Osteoblast (primary cell): ENCODE data around the gene NTN4. TPM values are rescaled to one million over a fixed set of nuclear protein-coding genes. Genes with fewer than 3 reads are reported as not detected.

Experiments
- DNase-seq: peaks from one replicate; pipeline ENCODE4 v3.0.0; 2011; ENCODE audit warnings: low spot score, mixed read lengths; ENCODE audit not compliant: insufficient read length; ENCODE audit errors: missing footprints
- H2AFZ ChIP-seq: 2 replicates; pipeline ENCODE4 v1.6.0; 2011; ENCODE audit warnings: mild to moderate bottlenecking, low read length
- H3K27ac ChIP-seq: 2 replicates; pipeline ENCODE4 v1.5.1; 2011; ENCODE audit warnings: mild to moderate bottlenecking, low read depth, low read length, moderate library complexity
- H3K27me3 ChIP-seq: 2 replicates; pipeline ENCODE4 v1.6.0; 2012; ENCODE audit warnings: mild to moderate bottlenecking, control low read depth, inconsistent platforms, low read length, moderate library complexity; ENCODE audit not compliant: insufficient read depth
- H3K36me3 ChIP-seq: 2 replicates; pipeline ENCODE4 v1.5.1; 2011; ENCODE audit warnings: mild to moderate bottlenecking, low read length, control low read depth, moderate library complexity; ENCODE audit not compliant: insufficient read depth
- H3K4me1 ChIP-seq: 2 replicates; pipeline ENCODE4 v1.5.1; 2011; ENCODE audit warnings: mild to moderate bottlenecking, low read length, control low read depth, moderate library complexity; ENCODE audit not compliant: insufficient read depth
- H3K4me2 ChIP-seq: 2 replicates; pipeline ENCODE4 v1.6.0; 2011; ENCODE audit warnings: mild to moderate bottlenecking, low read length; ENCODE audit not compliant: insufficient read depth
- H3K4me3 ChIP-seq: fragments of 200-600 bp; sonication (generic); 3 replicates; pipeline ENCODE4 v1.5.1; 2012; ENCODE audit warnings: mild to moderate bottlenecking, low read length, inconsistent platforms; ENCODE audit not compliant: insufficient read depth
- H3K79me2 ChIP-seq: 2 replicates; pipeline ENCODE4 v1.6.0; 2012; ENCODE audit warnings: mild to moderate bottlenecking, low read length, control low read depth, inconsistent platforms; ENCODE audit not compliant: insufficient read depth
- H3K9me3 ChIP-seq: 2 replicates; pipeline ENCODE4 v1.5.1; 2011; ENCODE audit warnings: low read depth, low read length, control low read depth
- H4K20me1 ChIP-seq: 2 replicates; pipeline ENCODE4 v1.6.0; 2012; ENCODE audit warnings: mild to moderate bottlenecking, low read length, control low read depth; ENCODE audit not compliant: insufficient read depth
- total RNA-seq: library from RNA; depleted of rRNA; stranded (reverse); fragments of >200 nt; gene quantifications from 2 replicates; pipeline ENCODE4 v1.2.3, GENCODE V29; 2012
- TF ChIP-seq, protein P1 (sequence below): IDR thresholded peaks from 2 replicates; pipeline ENCODE4 v1.5.1; 2011; ENCODE audit warnings: mild to moderate bottlenecking, low read depth, low read length, moderate library complexity; ENCODE audit errors: extremely low read depth

The NTN4 gene
- total RNA-seq, 1 donor, result 47.8 TPM

GRCh38 chr12:95723693-95724384, 66.7 kb downstream of the NTN4 start:
- no peaks in the 10 kb centered on the region for H3K9me3 ChIP-seq
- peak overlapping the region; percentile 15 for H3K27ac ChIP-seq
- TF ChIP-seq, protein P1, sequence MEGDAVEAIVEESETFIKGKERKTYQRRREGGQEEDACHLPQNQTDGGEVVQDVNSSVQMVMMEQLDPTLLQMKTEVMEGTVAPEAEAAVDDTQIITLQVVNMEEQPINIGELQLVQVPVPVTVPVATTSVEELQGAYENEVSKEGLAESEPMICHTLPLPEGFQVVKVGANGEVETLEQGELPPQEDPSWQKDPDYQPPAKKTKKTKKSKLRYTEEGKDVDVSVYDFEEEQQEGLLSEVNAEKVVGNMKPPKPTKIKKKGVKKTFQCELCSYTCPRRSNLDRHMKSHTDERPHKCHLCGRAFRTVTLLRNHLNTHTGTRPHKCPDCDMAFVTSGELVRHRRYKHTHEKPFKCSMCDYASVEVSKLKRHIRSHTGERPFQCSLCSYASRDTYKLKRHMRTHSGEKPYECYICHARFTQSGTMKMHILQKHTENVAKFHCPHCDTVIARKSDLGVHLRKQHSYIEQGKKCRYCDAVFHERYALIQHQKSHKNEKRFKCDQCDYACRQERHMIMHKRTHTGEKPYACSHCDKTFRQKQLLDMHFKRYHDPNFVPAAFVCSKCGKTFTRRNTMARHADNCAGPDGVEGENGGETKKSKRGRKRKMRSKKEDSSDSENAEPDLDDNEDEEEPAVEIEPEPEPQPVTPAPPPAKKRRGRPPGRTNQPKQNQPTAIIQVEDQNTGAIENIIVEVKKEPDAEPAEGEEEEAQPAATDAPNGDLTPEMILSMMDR, result no peak
- H3K27me3 ChIP-seq, result no peaks in the 10 kb centered on the region
- peaks cover 2% of the 10 kb centered on the region for H3K79me2 ChIP-seq
- peaks cover 7% of the 10 kb centered on the region for H3K4me1 ChIP-seq
- H3K4me3 ChIP-seq, result no peak overlapping the region
- H4K20me1 ChIP-seq, result no peaks in the 10 kb centered on the region
- no peak overlapping the region for H3K4me2 ChIP-seq
- no peak overlapping the region for H2AFZ ChIP-seq
- H3K36me3 ChIP-seq, result peaks cover 12% of the 10 kb centered on the region
- DNase-seq, result peak; percentile 18

DNA sequence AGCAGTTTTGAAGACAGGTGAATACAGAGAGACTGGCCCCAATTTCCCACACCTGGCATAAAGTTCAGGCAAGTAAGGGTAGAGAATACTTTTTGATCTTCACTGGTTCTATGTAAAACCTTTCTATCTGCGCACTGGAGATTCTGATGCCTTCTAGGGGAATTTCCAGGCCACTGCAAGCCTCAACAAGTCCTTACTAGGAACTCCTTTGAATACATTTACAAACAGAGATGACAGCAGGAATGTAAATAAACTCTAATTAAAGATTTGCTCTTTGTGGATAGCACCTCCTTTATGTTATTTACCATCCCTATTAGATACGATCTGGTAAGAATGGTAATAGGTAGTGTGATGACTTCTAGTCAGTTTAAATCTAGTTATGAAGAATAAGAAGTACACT, 69.2 kb downstream of the NTN4 start:
- no peak overlapping the region for H2AFZ ChIP-seq
- no peaks in the 10 kb centered on the region for H3K27me3 ChIP-seq
- no peaks in the 10 kb centered on the region for H4K20me1 ChIP-seq
- DNase-seq, result no peak
- no peak overlapping the region for H3K4me3 ChIP-seq
- no peak overlapping the region for H3K27ac ChIP-seq
- peaks cover 7% of the 10 kb centered on the region for H3K4me1 ChIP-seq
- TF ChIP-seq, protein P1, result peak; percentile 26
- no peak overlapping the region for H3K4me2 ChIP-seq
- H3K79me2 ChIP-seq, result peaks cover 2% of the 10 kb centered on the region
- peaks cover 4% of the 10 kb centered on the region for H3K36me3 ChIP-seq
- H3K9me3 ChIP-seq, result no peaks in the 10 kb centered on the region

DNA sequence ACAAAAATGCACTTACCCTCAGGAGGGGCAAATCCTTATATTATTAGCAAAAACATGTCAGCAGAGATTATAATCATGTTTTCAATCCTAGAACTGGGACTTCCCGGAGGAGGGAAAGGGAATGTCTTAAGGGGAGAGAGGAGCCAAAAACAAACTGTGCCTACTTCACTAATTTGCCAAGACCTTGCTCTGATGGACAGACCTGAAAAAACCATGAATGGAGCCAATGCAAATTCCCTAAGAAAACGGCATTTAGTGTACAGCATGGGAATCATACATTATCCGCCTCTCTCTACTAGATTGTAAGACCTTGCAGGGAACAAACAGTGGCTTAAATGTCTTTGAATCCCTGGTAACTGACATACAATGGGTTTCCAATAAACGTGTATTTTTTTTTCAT, 70.4 kb downstream of the NTN4 start:
- Histone ChIP-seq H4K20me1 (no peaks in the 10 kb centered on the region), H3K4me2 (no peak overlapping the region), H3K36me3 (peaks cover 4% of the 10 kb centered on the region), H3K79me2 (peaks cover 2% of the 10 kb centered on the region), H3K27ac (no peak overlapping the region), H3K4me1 (peaks cover 7% of the 10 kb centered on the region), H3K9me3 (no peaks in the 10 kb centered on the region), H3K4me3 (no peak overlapping the region), H3K27me3 (no peaks in the 10 kb centered on the region), H2AFZ (no peak overlapping the region)
- TF ChIP-seq, protein P1, result no peak
- DNase-seq, result no peak

DNA sequence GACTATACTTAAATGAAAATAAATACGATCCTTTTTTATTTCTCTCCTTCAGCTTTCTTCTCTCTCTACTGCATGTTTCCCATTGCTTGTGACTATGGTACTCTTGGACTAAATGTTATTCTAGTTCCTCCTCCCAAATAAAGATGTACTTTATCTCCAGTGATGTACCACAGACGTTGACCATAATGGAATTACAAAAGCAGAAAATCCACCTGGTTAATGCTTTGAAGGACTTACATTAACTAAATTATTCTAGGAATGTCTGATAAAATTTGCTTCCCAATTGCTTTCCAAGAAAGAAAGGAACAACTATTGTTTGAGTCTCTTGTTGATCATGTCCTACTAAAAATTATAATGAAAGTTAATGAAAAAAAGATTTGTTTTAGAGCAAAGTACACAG, 71.8 kb downstream of the NTN4 start:
- Histone ChIP-seq H3K36me3 (peaks cover 4% of the 10 kb centered on the region), H4K20me1 (no peaks in the 10 kb centered on the region), H3K4me2 (no peak overlapping the region), H3K4me3 (no peak overlapping the region), H3K79me2 (peaks cover 2% of the 10 kb centered on the region), H3K27ac (no peak overlapping the region), H3K4me1 (peaks cover under 1% of the 10 kb centered on the region), H2AFZ (no peak overlapping the region), H3K9me3 (no peaks in the 10 kb centered on the region), H3K27me3 (no peaks in the 10 kb centered on the region)
- TF ChIP-seq, protein P1, result no peak
- DNase-seq, result no peak
